SU-DHL-6 (cell line): ENCODE results near the gene DR1.
"Not testable (repeated sequence)": the region's sequence is repeated elsewhere in the genome, so short reads cannot be mapped to it uniquely, and the experiment has no call there.

ENCODE experiments used
- H2AFZ ChIP-seq: fragments of 200-600 bp; sonication (generic); 2 replicates; pipeline ENCODE4 v1.6.1; 2014; ENCODE audit warnings: low read depth, mild to moderate bottlenecking, moderate library complexity, mixed read lengths, antibody characterized with exemption, low read length; ENCODE audit not compliant: severe bottlenecking
- H3F3A ChIP-seq: fragments of 200-600 bp; shearing (Covaris generic); 2 replicates; pipeline ENCODE4 v1.6.0; 2016; ENCODE audit warnings: antibody characterized with exemption, mild to moderate bottlenecking; ENCODE audit not compliant: insufficient read depth
- H3K27ac ChIP-seq: fragments of 200-600 bp; sonication (generic); 2 replicates; pipeline ENCODE4 v1.5.1; 2016; ENCODE audit warnings: low read depth, mild to moderate bottlenecking, low read length, moderate library complexity, mixed read lengths
- H3K27me3 ChIP-seq: fragments of 200-600 bp; sonication (generic), shearing (Covaris generic); 2 replicates; pipeline ENCODE4 v1.6.0; 2014; ENCODE audit warnings: mild to moderate bottlenecking, low read length
- H3K36me3 ChIP-seq: fragments of 200-600 bp; sonication (generic); 2 replicates; pipeline ENCODE4 v1.6.1; 2014; ENCODE audit warnings: mild to moderate bottlenecking, low read length, mixed read lengths
- H3K4me2 ChIP-seq: fragments of 300-600, 200-600 bp; shearing (Covaris generic), sonication (generic); 2 replicates; pipeline ENCODE4 v1.6.0; 2014; ENCODE audit warnings: low read length, low read depth, mild to moderate bottlenecking; ENCODE audit not compliant: poor library complexity, severe bottlenecking
- H3K4me3 ChIP-seq: fragments of 200-600 bp; sonication (generic); 2 replicates; pipeline ENCODE4 v1.5.1; 2014; ENCODE audit warnings: antibody characterized with exemption, low read length, mild to moderate bottlenecking, mixed read lengths; ENCODE audit not compliant: insufficient read depth, poor library complexity, severe bottlenecking
- H3K79me2 ChIP-seq: fragments of 200-600 bp; sonication (generic); 2 replicates; pipeline ENCODE4 v1.6.1; 2014; ENCODE audit warnings: mild to moderate bottlenecking, low read length, moderate library complexity; ENCODE audit not compliant: insufficient read depth
- H3K9ac ChIP-seq: fragments of 200-600 bp; sonication (generic); 2 replicates; pipeline ENCODE4 v1.7.0; 2014; ENCODE audit warnings: mild to moderate bottlenecking, low read length
- H3K9me2 ChIP-seq: fragments of 200-600 bp; sonication (generic); replicated peaks from 2 replicates; pipeline ENCODE4 v1.6.1; 2014; ENCODE audit warnings: low read length; ENCODE audit not compliant: insufficient read depth
- H3K9me3 ChIP-seq: fragments of 200-600 bp; sonication (generic); 2 replicates; pipeline ENCODE4 v1.6.1; 2014; ENCODE audit warnings: low read length, mixed read lengths; ENCODE audit not compliant: insufficient read depth
- H4K20me1 ChIP-seq: fragments of 200-600 bp; sonication (generic); 2 replicates; pipeline ENCODE4 v1.6.1; 2014; ENCODE audit warnings: low read depth, mild to moderate bottlenecking, antibody characterized with exemption, low read length, moderate library complexity, mixed read lengths
- CTCF ChIP-seq: fragments of 200-600 bp; sonication (generic); IDR thresholded peaks from one replicate; pipeline ENCODE4 v1.5.1; 2017; ENCODE audit warnings: antibody characterized with exemption, mild to moderate bottlenecking, low read length, moderate library complexity; ENCODE audit not compliant: insufficient read depth, poor library complexity, severe bottlenecking
- EZH2phosphoT487 ChIP-seq: fragments of 200-600 bp; sonication (generic), shearing (Covaris generic); conservative IDR thresholded peaks from 2 replicates; pipeline ENCODE4 v1.6.1; 2018; ENCODE audit warnings: mild to moderate bottlenecking, antibody characterized with exemption, low read length, moderate library complexity, mixed read lengths

Gene DR1

GRCh38 chr1:93349231-93350135, 3.8 kb downstream of the DR1 start:
- peaks cover 97% of the 10 kb centered on the region for H3K79me2 ChIP-seq
- H3K27ac ChIP-seq: no peak overlapping the region
- H2AFZ ChIP-seq: no peak overlapping the region
- peaks cover 51% of the 10 kb centered on the region for H4K20me1 ChIP-seq
- H3K9me3 ChIP-seq: no peaks in the 10 kb centered on the region
- peaks cover 12% of the 10 kb centered on the region; the same call in 1 of the 2 replicates for H3F3A ChIP-seq
- H3K4me3 ChIP-seq: peak overlapping the region; percentile 89
- no peaks in the 10 kb centered on the region for H3K9me2 ChIP-seq
- H3K4me2 ChIP-seq: peak overlapping the region; percentile 93
- peaks cover 45% of the 10 kb centered on the region for H3K36me3 ChIP-seq
- TF ChIP-seq EZH2phosphoT487: no peak
- no peak for TF ChIP-seq CTCF
- H3K9ac ChIP-seq: peak overlapping the region; percentile 88
- no peaks in the 10 kb centered on the region for H3K27me3 ChIP-seq

- TF ChIP-seq EZH2phosphoT487 (no peak), CTCF (no peak)
- Histone ChIP-seq H3K27ac (no peak overlapping the region), H3K9me2 (no peaks in the 10 kb centered on the region), H3K4me3 (peak overlapping the region; percentile 89), H3F3A (peaks cover 12% of the 10 kb centered on the region), H3K79me2 (peaks cover 99% of the 10 kb centered on the region), H3K36me3 (peaks cover 54% of the 10 kb centered on the region), H3K9me3 (no peaks in the 10 kb centered on the region), H2AFZ (no peak overlapping the region), H4K20me1 (peaks cover 53% of the 10 kb centered on the region), H3K9ac (0 out of 2 replicates have a peak overlapping the region, but pooled peaks have one; percentile 88), H3K4me2 (peak overlapping the region; percentile 93), H3K27me3 (no peaks in the 10 kb centered on the region)
These were observed 4.6 kb downstream of the DR1 start for GRCh38 chr1:93350322-93350721.

DNA sequence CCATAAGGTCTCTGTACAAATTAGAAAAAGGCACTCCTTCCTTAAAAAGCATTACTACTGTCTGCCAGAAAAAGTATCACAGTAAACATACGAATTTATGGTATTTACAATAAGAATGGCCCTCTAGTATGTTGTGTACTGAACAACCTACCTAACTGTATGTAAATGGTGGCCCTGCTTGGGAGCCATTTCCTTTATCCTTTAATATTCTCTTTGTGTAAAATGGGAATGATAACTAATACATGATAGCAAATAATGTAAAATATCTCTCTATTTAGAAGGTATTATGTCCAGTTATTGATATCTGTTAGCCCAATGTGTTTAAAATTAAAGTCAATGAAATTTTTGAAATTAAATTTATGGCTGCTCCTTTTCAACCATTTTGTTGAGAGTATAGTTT, 5.2 kb downstream of the DR1 start:
- Histone ChIP-seq H3K36me3 (peaks cover 59% of the 10 kb centered on the region), H3K9me3 (no peaks in the 10 kb centered on the region), H3K27me3 (no peaks in the 10 kb centered on the region), H3K27ac (no peak overlapping the region), H3K9ac (no peak overlapping the region), H3K4me3 (peak overlapping the region; percentile 89), H3K9me2 (no peaks in the 10 kb centered on the region), H3K79me2 (peaks cover 100% of the 10 kb centered on the region), H3K4me2 (peak overlapping the region; percentile 93), H2AFZ (no peak overlapping the region), H4K20me1 (peaks cover 58% of the 10 kb centered on the region), H3F3A (peaks cover 12% of the 10 kb centered on the region)
- no peak for TF ChIP-seq EZH2phosphoT487
- no peak for TF ChIP-seq CTCF

GRCh38 chr1:93351346-93351745, 5.6 kb downstream of the DR1 start:
- Histone ChIP-seq H4K20me1 (peaks cover 60% of the 10 kb centered on the region), H3K36me3 (peaks cover 64% of the 10 kb centered on the region), H3K79me2 (peaks cover 100% of the 10 kb centered on the region), H3K4me2 (peak overlapping the region; percentile 93), H3F3A (peaks cover 12% of the 10 kb centered on the region)
- H2AFZ ChIP-seq, H3K9ac ChIP-seq, H3K27ac ChIP-seq, H3K9me3 ChIP-seq, H3K27me3 ChIP-seq, H3K9me2 ChIP-seq, H3K4me3 ChIP-seq: not testable (repeated sequence)
